Endodermal cell (in vitro differentiated cells): ENCODE measurements around the gene NELFA. TPM values are rescaled to one million over a fixed set of nuclear protein-coding genes. Genes with fewer than 3 reads are reported as not detected.
A peak's percentile ranks its signal among the peaks of the same experiment; 100 is the strongest.

Source experiments
- DNase-seq: peaks from one replicate; pipeline ENCODE4 v3.0.0-alpha.2; 2017
- H3K27ac ChIP-seq: 2 replicates; pipeline ENCODE4 v1.5.1; 2013; ENCODE audit warnings: mild to moderate bottlenecking, low read depth, low read length, moderate library complexity
- H3K27me3 ChIP-seq: 2 replicates; pipeline ENCODE4 v1.6.1; 2013; ENCODE audit warnings: mild to moderate bottlenecking, low read length, moderate library complexity; ENCODE audit not compliant: insufficient read depth, control insufficient read depth, poor library complexity, severe bottlenecking
- H3K36me3 ChIP-seq: 2 replicates; pipeline ENCODE4 v1.7.0; 2013; ENCODE audit warnings: mild to moderate bottlenecking, low read length, moderate library complexity; ENCODE audit not compliant: control insufficient read depth, insufficient read depth
- H3K4me1 ChIP-seq: one replicate; pipeline ENCODE4 v1.7.0; 2013; ENCODE audit warnings: low read length; ENCODE audit not compliant: control insufficient read depth, insufficient read depth
- H3K4me3 ChIP-seq: 2 replicates; pipeline ENCODE4 v1.5.1; 2013; ENCODE audit warnings: mild to moderate bottlenecking, low read length, moderate library complexity
- H3K9ac ChIP-seq: 2 replicates; pipeline ENCODE4 v1.6.1; 2013; ENCODE audit warnings: mild to moderate bottlenecking, low read length, moderate library complexity; ENCODE audit not compliant: poor library complexity, severe bottlenecking; ENCODE audit errors: extremely low read depth
- H3K9me3 ChIP-seq: 2 replicates; pipeline ENCODE4 v1.6.1; 2013; ENCODE audit warnings: mild to moderate bottlenecking, low read length, moderate library complexity; ENCODE audit not compliant: control insufficient read depth
- H3K27ac Mint-ChIP-seq: 2 replicates; pipeline ENCODE4 v1.8.0; 2020; ENCODE audit warnings: mixed read lengths
- H3K27me3 Mint-ChIP-seq: 2 replicates; pipeline ENCODE4 v1.8.0; 2021; ENCODE audit warnings: mild to moderate bottlenecking, mixed read lengths; ENCODE audit not compliant: insufficient read depth
- H3K36me3 Mint-ChIP-seq: 2 replicates; pipeline ENCODE4 v1.8.0; 2020; ENCODE audit warnings: low read depth, mixed read lengths
- H3K4me1 Mint-ChIP-seq: 2 replicates; pipeline ENCODE4 v1.8.0; 2020; ENCODE audit warnings: mixed read lengths
- H3K4me3 Mint-ChIP-seq: 2 replicates; pipeline ENCODE4 v1.8.0; 2020; ENCODE audit warnings: mild to moderate bottlenecking, moderate library complexity, mixed read lengths
- H3K9me3 Mint-ChIP-seq: 2 replicates; pipeline ENCODE4 v1.8.0; 2020; ENCODE audit warnings: mild to moderate bottlenecking, mixed read lengths
- CTCF ChIP-seq: fragments of 200-600 bp; sonication (generic); conservative IDR thresholded peaks from 2 replicates; pipeline ENCODE4 v1.5.0; 2021; ENCODE audit warnings: antibody characterized with exemption, mild to moderate bottlenecking
- WGBS, 2 experiments: methylation state at CpG; one replicate each; pipeline versions ENCODE4 v1.1.5 to v1.1.7; 2013; ENCODE audit warnings: missing lambda C conversion rate in 2 of 2, mixed read lengths in 1 of 2; ENCODE audit not compliant: insufficient coverage in 1 of 2, insufficient read length in 1 of 2; 5-methylcytosine and 5-hydroxymethylcytosine counted together
- total RNA-seq, 2 donors: library from RNA; stranded (reverse); fragmentation: NEBNext Ultra II Directional in 1 of 2; extraction: Animal tissue kit (Norgen Biotek cat#: 25700) in 1 of 2; gene quantifications; 2 replicates in 1 of 2; 3 replicates in 1 of 2; pipeline ENCODE4 v1.2.1, GENCODE V29; 2021

NELFA gene
- total RNA-seq, 2 donors from 2014 or later, result 54.8 to 60.1 TPM

- H3K4me1 ChIP-seq, result no peaks in the 10 kb centered on the region
- no peak for DNase-seq
- no peaks in the 10 kb centered on the region for H3K4me1 Mint-ChIP-seq
- H3K9me3 ChIP-seq, result no peaks in the 10 kb centered on the region
- H3K27me3 Mint-ChIP-seq, result peaks cover 23% of the 10 kb centered on the region
- peaks cover 13% of the 10 kb centered on the region for H3K27me3 ChIP-seq
- H3K4me3 Mint-ChIP-seq, result no peak overlapping the region
- no peak overlapping the region for H3K4me3 ChIP-seq
- H3K9ac ChIP-seq, result no peak overlapping the region
- H3K36me3 ChIP-seq, result no peaks in the 10 kb centered on the region
- H3K36me3 Mint-ChIP-seq, result peaks cover 4% of the 10 kb centered on the region
- H3K9me3 Mint-ChIP-seq, result no peaks in the 10 kb centered on the region
- H3K27ac Mint-ChIP-seq, result no peak overlapping the region
- H3K27ac ChIP-seq, result no peak overlapping the region
- no peak for TF ChIP-seq CTCF
- WGBS, 2 experiments, result 93% methylated on average over 33 to 57 of the region's 57 CpGs
These were observed 38.4 kb upstream of the NELFA start for GRCh38 chr4:2047031-2047660.

GRCh38 chr4:2046031-2046961, 37.5 kb upstream of the NELFA start:
- Histone ChIP-seq H3K4me3 (no peak overlapping the region), H3K4me1 (no peaks in the 10 kb centered on the region), H3K9ac (no peak overlapping the region), H3K27ac (no peak overlapping the region), H3K36me3 (no peaks in the 10 kb centered on the region), H3K27me3 (peaks cover 13% of the 10 kb centered on the region), H3K9me3 (no peaks in the 10 kb centered on the region)
- 86 to 96% methylated on average over 11 to 28 of the region's 28 CpGs for WGBS, 2 experiments
- Mint-ChIP-seq H3K4me1 (no peaks in the 10 kb centered on the region), H3K9me3 (no peaks in the 10 kb centered on the region), H3K27ac (no peak overlapping the region), H3K36me3 (peaks cover 4% of the 10 kb centered on the region), H3K27me3 (peaks cover 24% of the 10 kb centered on the region), H3K4me3 (no peak overlapping the region)
- peak; percentile 47 for DNase-seq
- TF ChIP-seq CTCF, result no peak

DNA sequence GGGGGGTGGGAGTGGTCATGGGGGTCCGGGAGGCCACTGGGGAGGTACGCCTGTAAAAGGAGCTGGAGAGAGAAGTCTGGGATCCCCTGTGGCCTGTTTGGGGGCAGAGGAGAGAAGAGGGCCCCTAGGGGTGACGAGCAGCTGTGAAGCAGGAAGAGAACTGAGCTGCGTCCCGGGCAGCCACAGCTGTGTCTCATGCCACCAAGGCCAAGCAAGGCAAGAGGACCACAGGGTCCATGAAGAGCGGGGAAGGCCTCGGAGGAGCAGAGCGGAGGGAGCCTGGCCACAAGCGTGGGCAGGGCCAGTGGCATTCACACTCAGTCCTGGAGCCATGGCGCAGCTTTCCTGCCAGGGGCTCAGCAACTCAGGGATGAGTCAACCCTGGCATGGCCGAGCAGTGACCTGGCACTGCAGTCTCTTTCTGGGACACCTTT, 36.8 kb upstream of the NELFA start:
- H3K27me3 ChIP-seq, result peaks cover 18% of the 10 kb centered on the region
- H3K27ac Mint-ChIP-seq, result no peak overlapping the region
- H3K27me3 Mint-ChIP-seq, result peaks cover 26% of the 10 kb centered on the region
- WGBS, 2 experiments, result 90 to 97% methylated on average over 6 to 11 of the region's 11 CpGs
- no peaks in the 10 kb centered on the region for H3K4me1 Mint-ChIP-seq
- H3K9ac ChIP-seq, result no peak overlapping the region
- no peaks in the 10 kb centered on the region for H3K9me3 Mint-ChIP-seq
- no peak overlapping the region for H3K4me3 ChIP-seq
- H3K27ac ChIP-seq, result no peak overlapping the region
- H3K36me3 ChIP-seq, result no peaks in the 10 kb centered on the region
- H3K4me1 ChIP-seq, result no peaks in the 10 kb centered on the region
- H3K4me3 Mint-ChIP-seq, result no peak overlapping the region
- no peak for DNase-seq
- TF ChIP-seq CTCF, result no peak
- peaks cover 4% of the 10 kb centered on the region for H3K36me3 Mint-ChIP-seq
- H3K9me3 ChIP-seq, result no peaks in the 10 kb centered on the region
